ENCODE measurements around the gene EID2. TPM values are rescaled to one million over a fixed set of nuclear protein-coding genes. Genes with fewer than 3 reads are reported as not detected.

The EID2 gene
- total and polyA plus RNA-seq, 4 donors = 1.5 to 8.5 (median 4.5) TPM

- Histone ChIP-seq H3K27ac (ENCODE audit: low read depth in 1 of 2, low read length in 2 of 2) (no peak overlapping the region), H3K4me3 (ENCODE audit: low read depth in 1 of 3, low read length in 3 of 3) (no peak overlapping the region), H3K4me1 (ENCODE audit: control insufficient read depth in 4 of 4, insufficient read depth in 4 of 4, low read length in 3 of 4) (peaks cover 0 to 2% (median 2%) of the 10 kb centered on the region in 4 donors), H3K27me3 (ENCODE audit: control insufficient read depth in 4 of 4, insufficient read depth in 4 of 4, low read length in 3 of 4) (no peaks in the 10 kb centered on the region), H3K9ac (ENCODE audit: low read depth in 1 of 2, low read length in 2 of 2) (no peak overlapping the region), H3K36me3 (ENCODE audit: control insufficient read depth in 4 of 4, insufficient read depth in 3 of 4, low read depth in 1 of 4, low read length in 3 of 4) (peaks cover 11 to 30% (median 18%) of the 10 kb centered on the region in 4 donors), H3K9me3 (ENCODE audit: control insufficient read depth in 4 of 4, low read length in 3 of 4) (no peaks in the 10 kb centered on the region)
- TF ChIP-seq FOXA2 (IDR thresholded peaks at IDR 0.05) = no peak
- no peak for TF ChIP-seq HNF4A (conservative IDR thresholded peaks at IDR 0.05)
- TF ChIP-seq EGR1 (IDR thresholded peaks at IDR 0.05; ENCODE audit: low read depth in 2 of 2) = no peak
- TF ChIP-seq FOXA1 (IDR thresholded peaks at IDR 0.05) = no peak
- TF ChIP-seq GABPA (IDR thresholded peaks at IDR 0.05 in 1 of 2, conservative IDR thresholded peaks at IDR 0.05 in 1 of 2) = no peak
- TF ChIP-seq TAF1 (conservative IDR thresholded peaks at IDR 0.05) = no peak
- no peak for TF ChIP-seq RXRA (IDR thresholded peaks at IDR 0.05)
- TF ChIP-seq NR2F2 (IDR thresholded peaks at IDR 0.05) = no peak
- DNase-seq (ENCODE audit: low spot score) = no peak
- 89% methylated on average over 3 of the region's 3 CpGs for WGBS
These were observed 47.2 kb downstream of the EID2 start for GRCh38 chr19:39492788-39493187.

- WGBS = 96% methylated on average over 6 of the region's 6 CpGs
- peaks cover 11 to 32% (median 18%) of the 10 kb centered on the region in 4 donors for H3K36me3 ChIP-seq (ENCODE audit: control insufficient read depth in 4 of 4, insufficient read depth in 3 of 4, low read depth in 1 of 4, low read length in 3 of 4)
These were observed 47.7 kb downstream of the EID2 start for GRCh38 chr19:39492225-39492624.

More at GRCh38 chr19:39492225-39492624, 47.7 kb downstream of the EID2 start:
- Histone ChIP-seq H3K4me3 (ENCODE audit: low read depth in 1 of 3, low read length in 3 of 3) (no peak overlapping the region), H3K4me1 (ENCODE audit: control insufficient read depth in 4 of 4, insufficient read depth in 4 of 4, low read length in 3 of 4) (no peaks in the 10 kb centered on the region), H3K27me3 (ENCODE audit: control insufficient read depth in 4 of 4, insufficient read depth in 4 of 4, low read length in 3 of 4) (no peaks in the 10 kb centered on the region), H3K9ac (ENCODE audit: low read depth in 1 of 2, low read length in 2 of 2) (no peak overlapping the region), H3K27ac (ENCODE audit: low read depth in 1 of 2, low read length in 2 of 2) (no peak overlapping the region), H3K9me3 (ENCODE audit: control insufficient read depth in 4 of 4, low read length in 3 of 4) (no peaks in the 10 kb centered on the region)
- no peak for TF ChIP-seq CTCF (IDR thresholded peaks at IDR 0.05; ENCODE audit: low read depth, low read length, missing input control)
- TF ChIP-seq, protein P1, sequence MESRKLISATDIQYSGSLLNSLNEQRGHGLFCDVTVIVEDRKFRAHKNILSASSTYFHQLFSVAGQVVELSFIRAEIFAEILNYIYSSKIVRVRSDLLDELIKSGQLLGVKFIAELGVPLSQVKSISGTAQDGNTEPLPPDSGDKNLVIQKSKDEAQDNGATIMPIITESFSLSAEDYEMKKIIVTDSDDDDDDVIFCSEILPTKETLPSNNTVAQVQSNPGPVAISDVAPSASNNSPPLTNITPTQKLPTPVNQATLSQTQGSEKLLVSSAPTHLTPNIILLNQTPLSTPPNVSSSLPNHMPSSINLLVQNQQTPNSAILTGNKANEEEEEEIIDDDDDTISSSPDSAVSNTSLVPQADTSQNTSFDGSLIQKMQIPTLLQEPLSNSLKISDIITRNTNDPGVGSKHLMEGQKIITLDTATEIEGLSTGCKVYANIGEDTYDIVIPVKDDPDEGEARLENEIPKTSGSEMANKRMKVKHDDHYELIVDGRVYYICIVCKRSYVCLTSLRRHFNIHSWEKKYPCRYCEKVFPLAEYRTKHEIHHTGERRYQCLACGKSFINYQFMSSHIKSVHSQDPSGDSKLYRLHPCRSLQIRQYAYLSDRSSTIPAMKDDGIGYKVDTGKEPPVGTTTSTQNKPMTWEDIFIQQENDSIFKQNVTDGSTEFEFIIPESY (IDR thresholded peaks at IDR 0.05) = no peak
- TF ChIP-seq, protein P2, sequence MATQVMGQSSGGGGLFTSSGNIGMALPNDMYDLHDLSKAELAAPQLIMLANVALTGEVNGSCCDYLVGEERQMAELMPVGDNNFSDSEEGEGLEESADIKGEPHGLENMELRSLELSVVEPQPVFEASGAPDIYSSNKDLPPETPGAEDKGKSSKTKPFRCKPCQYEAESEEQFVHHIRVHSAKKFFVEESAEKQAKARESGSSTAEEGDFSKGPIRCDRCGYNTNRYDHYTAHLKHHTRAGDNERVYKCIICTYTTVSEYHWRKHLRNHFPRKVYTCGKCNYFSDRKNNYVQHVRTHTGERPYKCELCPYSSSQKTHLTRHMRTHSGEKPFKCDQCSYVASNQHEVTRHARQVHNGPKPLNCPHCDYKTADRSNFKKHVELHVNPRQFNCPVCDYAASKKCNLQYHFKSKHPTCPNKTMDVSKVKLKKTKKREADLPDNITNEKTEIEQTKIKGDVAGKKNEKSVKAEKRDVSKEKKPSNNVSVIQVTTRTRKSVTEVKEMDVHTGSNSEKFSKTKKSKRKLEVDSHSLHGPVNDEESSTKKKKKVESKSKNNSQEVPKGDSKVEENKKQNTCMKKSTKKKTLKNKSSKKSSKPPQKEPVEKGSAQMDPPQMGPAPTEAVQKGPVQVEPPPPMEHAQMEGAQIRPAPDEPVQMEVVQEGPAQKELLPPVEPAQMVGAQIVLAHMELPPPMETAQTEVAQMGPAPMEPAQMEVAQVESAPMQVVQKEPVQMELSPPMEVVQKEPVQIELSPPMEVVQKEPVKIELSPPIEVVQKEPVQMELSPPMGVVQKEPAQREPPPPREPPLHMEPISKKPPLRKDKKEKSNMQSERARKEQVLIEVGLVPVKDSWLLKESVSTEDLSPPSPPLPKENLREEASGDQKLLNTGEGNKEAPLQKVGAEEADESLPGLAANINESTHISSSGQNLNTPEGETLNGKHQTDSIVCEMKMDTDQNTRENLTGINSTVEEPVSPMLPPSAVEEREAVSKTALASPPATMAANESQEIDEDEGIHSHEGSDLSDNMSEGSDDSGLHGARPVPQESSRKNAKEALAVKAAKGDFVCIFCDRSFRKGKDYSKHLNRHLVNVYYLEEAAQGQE (IDR thresholded peaks at IDR 0.05) = no peak
- TF ChIP-seq RXRA (IDR thresholded peaks at IDR 0.05) = no peak
- TF ChIP-seq FOXA1 (IDR thresholded peaks at IDR 0.05) = no peak
- no peak for TF ChIP-seq HNF4G (IDR thresholded peaks at IDR 0.05)
- TF ChIP-seq GABPA (IDR thresholded peaks at IDR 0.05 in 1 of 2, conservative IDR thresholded peaks at IDR 0.05 in 1 of 2) = no peak
- TF ChIP-seq HNF4A (conservative IDR thresholded peaks at IDR 0.05) = no peak
- TF ChIP-seq, protein P3, sequence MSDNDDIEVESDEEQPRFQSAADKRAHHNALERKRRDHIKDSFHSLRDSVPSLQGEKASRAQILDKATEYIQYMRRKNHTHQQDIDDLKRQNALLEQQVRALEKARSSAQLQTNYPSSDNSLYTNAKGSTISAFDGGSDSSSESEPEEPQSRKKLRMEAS (IDR thresholded peaks at IDR 0.05) = no peak
- TF ChIP-seq NR2F2 (IDR thresholded peaks at IDR 0.05) = no peak
- TF ChIP-seq SP1 (IDR thresholded peaks at IDR 0.05) = no peak
- no peak for TF ChIP-seq ATF3 (IDR thresholded peaks at IDR 0.05)
- no peak for DNase-seq (ENCODE audit: low spot score)
